K562 (cell line): ENCODE results near the gene LRRC51. TPM values are rescaled to one million over a fixed set of nuclear protein-coding genes. Genes with fewer than 3 reads are reported as not detected.

Source experiments
- CCNT2 ChIP-seq: IDR thresholded peaks from 2 replicates; pipeline ENCODE4 v1.6.1; 2011; ENCODE audit warnings: borderline replicate concordance, low read depth, mild to moderate bottlenecking, moderate library complexity, mixed read lengths, low read length; ENCODE audit not compliant: insufficient read length; ENCODE audit errors: extremely low read depth
- CHD4 ChIP-seq: fragments of 200-600 bp; sonication (generic); IDR thresholded peaks from 3 replicates; pipeline ENCODE4 v1.6.1; 2012; ENCODE audit warnings: low read depth, mild to moderate bottlenecking, mixed read lengths, low read length, inconsistent platforms; ENCODE audit not compliant: insufficient read depth, insufficient replicate concordance, poor library complexity, severe bottlenecking
- ELF1 ChIP-seq: fragments of 200-800 bp; sonication (Bioruptor generic); IDR thresholded peaks from 2 replicates; pipeline ENCODE4 v1.6.1; 2016; ENCODE audit warnings: missing genetic modification characterization, missing compliant biosample characterization
- FOS ChIP-seq: IDR thresholded peaks from 3 replicates; pipeline ENCODE4 v1.6.1; 2011; ENCODE audit not compliant: insufficient read length; ENCODE audit errors: extremely low read depth
- KHSRP ChIP-seq: fragments of 450-650 bp; IDR thresholded peaks from 2 replicates; pipeline ENCODE4 v1.6.1; 2017
- MYC ChIP-seq, 2 experiments: fragments of 250-450 bp in 1 of 2; sonication (Bioruptor Pico) in 1 of 2; IDR thresholded peaks; 2 replicates each; pipeline versions ENCODE4 v1.5.1 to v1.6.1; 2012 to 2021; ENCODE audit warnings: low read depth in 2 of 2, borderline replicate concordance in 1 of 2, improper control_type of control experiment in 1 of 2, low read length in 1 of 2, mild to moderate bottlenecking in 1 of 2, moderate library complexity in 1 of 2
- PYGO2 ChIP-seq: fragments of 450-650 bp; IDR thresholded peaks from 2 replicates; pipeline ENCODE4 v1.6.1; 2016; ENCODE audit warnings: mild to moderate bottlenecking, missing genetic modification characterization, moderate library complexity, missing compliant biosample characterization
- RAD51 ChIP-seq: fragments of 450-650 bp; IDR thresholded peaks from 2 replicates; pipeline ENCODE4 v1.7.1; 2016; ENCODE audit warnings: low read depth, mild to moderate bottlenecking, borderline replicate concordance
- ZBTB17 ChIP-seq: fragments of 450-650 bp; formaldehyde crosslinking; IDR thresholded peaks from 2 replicates; pipeline ENCODE4 v1.4.0; 2020; ENCODE audit warnings: mild to moderate bottlenecking
- ZC3H8 ChIP-seq: fragments of 450-650 bp; IDR thresholded peaks from 2 replicates; pipeline ENCODE4 v1.6.1; 2017
- ZNF436 ChIP-seq: fragments of 250-450, 450-650 bp; sonication (Bioruptor Pico); formaldehyde crosslinking; IDR thresholded peaks from 2 replicates; pipeline ENCODE4 v1.7.0; 2020; ENCODE audit warnings: mild to moderate bottlenecking
- ZNF644 ChIP-seq: fragments of 200-800 bp; sonication (Bioruptor generic); IDR thresholded peaks from 2 replicates; pipeline ENCODE4 v1.6.1; 2016; ENCODE audit warnings: low read depth, missing genetic modification characterization, missing compliant biosample characterization
- ZNF780A ChIP-seq: fragments of 250-450 bp; sonication (Bioruptor Pico); IDR thresholded peaks from 2 replicates; pipeline ENCODE4 v1.5.0; 2021; ENCODE audit warnings: mild to moderate bottlenecking
- polyA plus RNA-seq, 8 experiments: library from polyadenylated mRNA; depleted of rRNA in 4 of 8; stranded (reverse) in 5 of 8; unstranded in 3 of 8; fragments of >200 nt; fragmentation: Nextera tagmentation in 2 of 8; fragmentation: Illumina TruSeq in 1 of 8; extraction: Ambion mirVana in 2 of 8; extraction: Trizol in 1 of 8; gene quantifications; 2 replicates each; pipeline versions ENCODE4 v1.2.1 to v1.2.3, GENCODE V29; 2011 to 2014; ENCODE audit warnings: inconsistent platforms in 1 of 8, missing spikeins in 1 of 8
- total RNA-seq, 7 experiments: library from RNA; depleted of rRNA in 6 of 7; stranded (reverse); fragments of >200 nt in 6 of 7; fragmentation: Illumina TruSeq in 2 of 7; extraction: Trizol in 2 of 7; gene quantifications; 2 replicates each; pipeline versions ENCODE4 v1.2.1 to v1.2.3, GENCODE V29; 2011 to 2021; ENCODE audit warnings: low replicate concordance in 1 of 7
- TF ChIP-seq, protein P1 (sequence below): fragments of 450-650 bp; IDR thresholded peaks from 2 replicates; pipeline ENCODE4 v1.6.1; 2016; ENCODE audit warnings: low read depth
- TF ChIP-seq, protein P2 (sequence below): sonication (generic); formaldehyde crosslinking; IDR thresholded peaks from 2 replicates; pipeline ENCODE4 v1.8.1; 2022; ENCODE audit warnings: missing genetic modification reagents
- TF ChIP-seq, protein P3 (sequence below): sonication (generic); formaldehyde crosslinking; IDR thresholded peaks from 2 replicates; pipeline ENCODE4 v1.8.0; 2023; ENCODE audit warnings: mild to moderate bottlenecking, missing genetic modification reagents

The LRRC51 gene
- total and polyA plus RNA-seq, 9 of the 15 experiments (the other 6 are each of a cell fraction or from before 2014, with no cell fraction given) = 4.7 to 10.6 (median 5.6) TPM

DNA sequence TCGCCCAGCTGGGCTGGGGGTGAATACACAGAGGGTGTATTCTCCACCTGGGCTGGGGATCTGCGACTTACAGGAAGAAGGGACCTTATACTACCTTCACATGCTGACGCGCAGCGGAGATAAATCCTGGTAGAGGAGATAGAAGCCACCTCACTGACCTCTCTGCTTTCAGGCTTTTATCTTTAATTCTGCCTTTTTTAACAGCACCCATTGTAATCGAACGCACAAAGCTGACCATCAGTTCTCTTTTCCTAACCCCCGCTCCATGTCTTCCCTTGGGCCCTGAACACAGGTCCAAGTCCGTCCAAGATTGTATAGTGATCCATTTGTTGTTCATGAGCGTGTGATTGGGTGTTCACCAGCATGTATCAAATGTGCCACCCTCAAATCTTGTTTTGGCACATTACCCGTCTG lies 23.1 kb downstream of the LRRC51 start (continued):
- TF ChIP-seq, protein P1, sequence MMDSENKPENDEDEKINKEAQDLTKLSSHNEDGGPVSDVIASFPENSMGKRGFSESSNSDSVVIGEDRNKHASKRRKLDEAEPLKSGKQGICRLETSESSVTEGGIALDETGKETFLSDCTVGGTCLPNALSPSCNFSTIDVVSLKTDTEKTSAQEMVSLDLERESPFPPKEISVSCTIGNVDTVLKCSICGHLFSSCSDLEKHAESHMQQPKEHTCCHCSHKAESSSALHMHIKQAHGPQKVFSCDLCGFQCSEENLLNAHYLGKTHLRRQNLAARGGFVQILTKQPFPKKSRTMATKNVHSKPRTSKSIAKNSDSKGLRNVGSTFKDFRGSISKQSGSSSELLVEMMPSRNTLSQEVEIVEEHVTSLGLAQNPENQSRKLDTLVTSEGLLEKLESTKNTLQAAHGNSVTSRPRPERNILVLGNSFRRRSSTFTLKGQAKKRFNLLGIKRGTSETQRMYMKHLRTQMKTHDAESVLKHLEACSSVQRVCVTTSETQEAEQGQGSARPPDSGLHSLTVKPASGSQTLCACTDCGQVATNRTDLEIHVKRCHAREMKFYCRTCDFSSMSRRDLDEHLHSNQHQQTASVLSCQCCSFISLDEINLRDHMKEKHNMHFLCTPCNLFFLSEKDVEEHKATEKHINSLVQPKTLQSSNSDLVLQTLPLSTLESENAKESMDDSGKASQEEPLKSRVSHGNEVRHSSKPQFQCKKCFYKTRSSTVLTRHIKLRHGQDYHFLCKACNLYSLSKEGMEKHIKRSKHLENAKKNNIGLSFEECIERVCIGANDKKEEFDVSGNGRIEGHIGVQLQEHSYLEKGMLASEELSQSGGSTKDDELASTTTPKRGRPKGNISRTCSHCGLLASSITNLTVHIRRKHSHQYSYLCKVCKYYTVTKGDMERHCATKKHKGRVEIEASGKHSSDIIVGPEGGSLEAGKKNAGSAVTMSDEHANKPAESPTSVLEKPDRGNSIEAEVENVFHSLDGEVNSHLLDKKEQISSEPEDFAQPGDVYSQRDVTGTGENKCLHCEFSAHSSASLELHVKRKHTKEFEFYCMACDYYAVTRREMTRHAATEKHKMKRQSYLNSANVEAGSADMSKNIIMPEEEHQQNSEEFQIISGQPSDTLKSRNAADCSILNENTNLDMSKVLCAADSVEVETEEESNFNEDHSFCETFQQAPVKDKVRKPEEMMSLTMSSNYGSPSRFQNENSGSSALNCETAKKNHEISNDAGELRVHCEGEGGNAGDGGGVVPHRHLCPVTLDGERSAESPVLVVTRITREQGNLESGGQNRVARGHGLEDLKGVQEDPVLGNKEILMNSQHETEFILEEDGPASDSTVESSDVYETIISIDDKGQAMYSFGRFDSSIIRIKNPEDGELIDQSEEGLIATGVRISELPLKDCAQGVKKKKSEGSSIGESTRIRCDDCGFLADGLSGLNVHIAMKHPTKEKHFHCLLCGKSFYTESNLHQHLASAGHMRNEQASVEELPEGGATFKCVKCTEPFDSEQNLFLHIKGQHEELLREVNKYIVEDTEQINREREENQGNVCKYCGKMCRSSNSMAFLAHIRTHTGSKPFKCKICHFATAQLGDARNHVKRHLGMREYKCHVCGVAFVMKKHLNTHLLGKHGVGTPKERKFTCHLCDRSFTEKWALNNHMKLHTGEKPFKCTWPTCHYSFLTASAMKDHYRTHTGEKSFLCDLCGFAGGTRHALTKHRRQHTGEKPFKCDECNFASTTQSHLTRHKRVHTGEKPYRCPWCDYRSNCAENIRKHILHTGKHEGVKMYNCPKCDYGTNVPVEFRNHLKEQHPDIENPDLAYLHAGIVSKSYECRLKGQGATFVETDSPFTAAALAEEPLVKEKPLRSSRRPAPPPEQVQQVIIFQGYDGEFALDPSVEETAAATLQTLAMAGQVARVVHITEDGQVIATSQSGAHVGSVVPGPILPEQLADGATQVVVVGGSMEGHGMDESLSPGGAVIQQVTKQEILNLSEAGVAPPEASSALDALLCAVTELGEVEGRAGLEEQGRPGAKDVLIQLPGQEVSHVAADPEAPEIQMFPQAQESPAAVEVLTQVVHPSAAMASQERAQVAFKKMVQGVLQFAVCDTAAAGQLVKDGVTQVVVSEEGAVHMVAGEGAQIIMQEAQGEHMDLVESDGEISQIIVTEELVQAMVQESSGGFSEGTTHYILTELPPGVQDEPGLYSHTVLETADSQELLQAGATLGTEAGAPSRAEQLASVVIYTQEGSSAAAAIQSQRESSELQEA = no peak
- TF ChIP-seq KHSRP = no peak
- no peak for TF ChIP-seq CHD4
- no peak for TF ChIP-seq FOS
- no peak for TF ChIP-seq ZNF780A
- TF ChIP-seq, protein P2, sequence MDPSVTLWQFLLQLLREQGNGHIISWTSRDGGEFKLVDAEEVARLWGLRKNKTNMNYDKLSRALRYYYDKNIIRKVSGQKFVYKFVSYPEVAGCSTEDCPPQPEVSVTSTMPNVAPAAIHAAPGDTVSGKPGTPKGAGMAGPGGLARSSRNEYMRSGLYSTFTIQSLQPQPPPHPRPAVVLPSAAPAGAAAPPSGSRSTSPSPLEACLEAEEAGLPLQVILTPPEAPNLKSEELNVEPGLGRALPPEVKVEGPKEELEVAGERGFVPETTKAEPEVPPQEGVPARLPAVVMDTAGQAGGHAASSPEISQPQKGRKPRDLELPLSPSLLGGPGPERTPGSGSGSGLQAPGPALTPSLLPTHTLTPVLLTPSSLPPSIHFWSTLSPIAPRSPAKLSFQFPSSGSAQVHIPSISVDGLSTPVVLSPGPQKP (CRISPR knock-in tag) = no peak
- no peak for TF ChIP-seq ELF1 (tag)
- no peak for TF ChIP-seq ZNF436 (CRISPR knock-in tag)
- TF ChIP-seq, protein P3, sequence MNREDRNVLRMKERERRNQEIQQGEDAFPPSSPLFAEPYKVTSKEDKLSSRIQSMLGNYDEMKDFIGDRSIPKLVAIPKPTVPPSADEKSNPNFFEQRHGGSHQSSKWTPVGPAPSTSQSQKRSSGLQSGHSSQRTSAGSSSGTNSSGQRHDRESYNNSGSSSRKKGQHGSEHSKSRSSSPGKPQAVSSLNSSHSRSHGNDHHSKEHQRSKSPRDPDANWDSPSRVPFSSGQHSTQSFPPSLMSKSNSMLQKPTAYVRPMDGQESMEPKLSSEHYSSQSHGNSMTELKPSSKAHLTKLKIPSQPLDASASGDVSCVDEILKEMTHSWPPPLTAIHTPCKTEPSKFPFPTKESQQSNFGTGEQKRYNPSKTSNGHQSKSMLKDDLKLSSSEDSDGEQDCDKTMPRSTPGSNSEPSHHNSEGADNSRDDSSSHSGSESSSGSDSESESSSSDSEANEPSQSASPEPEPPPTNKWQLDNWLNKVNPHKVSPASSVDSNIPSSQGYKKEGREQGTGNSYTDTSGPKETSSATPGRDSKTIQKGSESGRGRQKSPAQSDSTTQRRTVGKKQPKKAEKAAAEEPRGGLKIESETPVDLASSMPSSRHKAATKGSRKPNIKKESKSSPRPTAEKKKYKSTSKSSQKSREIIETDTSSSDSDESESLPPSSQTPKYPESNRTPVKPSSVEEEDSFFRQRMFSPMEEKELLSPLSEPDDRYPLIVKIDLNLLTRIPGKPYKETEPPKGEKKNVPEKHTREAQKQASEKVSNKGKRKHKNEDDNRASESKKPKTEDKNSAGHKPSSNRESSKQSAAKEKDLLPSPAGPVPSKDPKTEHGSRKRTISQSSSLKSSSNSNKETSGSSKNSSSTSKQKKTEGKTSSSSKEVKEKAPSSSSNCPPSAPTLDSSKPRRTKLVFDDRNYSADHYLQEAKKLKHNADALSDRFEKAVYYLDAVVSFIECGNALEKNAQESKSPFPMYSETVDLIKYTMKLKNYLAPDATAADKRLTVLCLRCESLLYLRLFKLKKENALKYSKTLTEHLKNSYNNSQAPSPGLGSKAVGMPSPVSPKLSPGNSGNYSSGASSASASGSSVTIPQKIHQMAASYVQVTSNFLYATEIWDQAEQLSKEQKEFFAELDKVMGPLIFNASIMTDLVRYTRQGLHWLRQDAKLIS = no peak
- TF ChIP-seq ZBTB17 = no peak
- TF ChIP-seq ZC3H8 = no peak
- no peak for TF ChIP-seq PYGO2
- TF ChIP-seq MYC (IDR thresholded peaks at IDR 0.05; ENCODE audit: low read depth, low read length) = no peak
- no peak; the same call in 1 of the 2 replicates for TF ChIP-seq MYC (CRISPR knock-in tag; IDR thresholded peaks at IDR 0.05; ENCODE audit: borderline replicate concordance, low read depth)
- TF ChIP-seq CCNT2 = no peak
- TF ChIP-seq RAD51 = no peak
- TF ChIP-seq ZNF644 (tag) = 0 out of 2 replicates have a peak, but pooled peaks have one; percentile 14
